HG02973 (cell line): ENCODE data around the gene STAP2.

Experiments used
- ATAC-seq: cut with Tn5 transposase; IDR thresholded peaks from one replicate; pipeline ENCODE4 v1.9.1; 2021; ENCODE audit warnings: moderate library complexity; ENCODE audit not compliant: unreplicated experiment

STAP2 gene

GRCh38 chr19:4338441-4339355 is at the start of gene STAP2:
Gene STAP2, minus strand, starts transcription at chr19:4338827. Its CDS starts 74 bp downstream, at chr19:4338753.
- ATAC-seq, result no peak

- no peak for ATAC-seq
Observed at GRCh38 chr19:4386041-4386782, 47.6 kb upstream of the STAP2 start.

- no peak for ATAC-seq
Observed at GRCh38 chr19:4385291-4386040, 46.8 kb upstream of the STAP2 start.

- no peak for ATAC-seq
Observed at GRCh38 chr19:4380254-4380727, 41.7 kb upstream of the STAP2 start.

- no peak for ATAC-seq
Observed at GRCh38 chr19:4379383-4380253, 41.0 kb upstream of the STAP2 start.

- ATAC-seq, result no peak
Observed at GRCh38 chr19:4378886-4379285, 40.3 kb upstream of the STAP2 start.

- ATAC-seq, result no peak
Observed at GRCh38 chr19:4376991-4377781, 38.6 kb upstream of the STAP2 start.

- no peak for ATAC-seq
Observed at GRCh38 chr19:4376671-4376990, 38.0 kb upstream of the STAP2 start.

- no peak for ATAC-seq
Observed at GRCh38 chr19:4376028-4376670, 37.5 kb upstream of the STAP2 start.

- ATAC-seq, result no peak
Observed at GRCh38 chr19:4375164-4376027, 36.8 kb upstream of the STAP2 start.

GRCh38 chr19:4374498-4375163 is 36.0 kb upstream of the STAP2 start:
- no peak for ATAC-seq

- no peak for ATAC-seq
Observed at GRCh38 chr19:4373601-4374497, 35.2 kb upstream of the STAP2 start.

GRCh38 chr19:4373013-4373367 is 34.4 kb upstream of the STAP2 start:
- no peak for ATAC-seq

GRCh38 chr19:4372165-4373012 is 33.8 kb upstream of the STAP2 start:
- no peak for ATAC-seq

- no peak for ATAC-seq
Observed at GRCh38 chr19:4371247-4372164, 32.9 kb upstream of the STAP2 start.
